DND-41 (cell line): ENCODE results near the gene DIS3.
A peak's percentile ranks its signal among the peaks of the same experiment; 100 is the strongest.

Experiments
- ATAC-seq: fragments of 200-7000 bp; cut with Tn5 transposase; 3 replicates; pipeline ENCODE4 v1.9.1; 2021; ENCODE audit warnings: low read depth; ENCODE audit not compliant: insufficient read depth
- DNase-seq: peaks from one replicate; pipeline ENCODE4 v3.0.0-alpha.2; 2020
- H2AFZ ChIP-seq: 2 replicates; pipeline ENCODE4 v1.6.0; 2012; ENCODE audit warnings: low read depth, low read length
- H3K27ac ChIP-seq: 2 replicates; pipeline ENCODE4 v1.5.1; 2012; ENCODE audit warnings: low read length, inconsistent platforms
- H3K27me3 ChIP-seq: fragments of 200-600 bp; sonication (generic); 2 replicates; pipeline ENCODE4 v1.6.0; 2012; ENCODE audit warnings: low read length, mild to moderate bottlenecking, inconsistent platforms; ENCODE audit not compliant: insufficient read depth, poor library complexity
- H3K36me3 ChIP-seq: 2 replicates; pipeline ENCODE4 v1.5.1; 2012; ENCODE audit warnings: low read length, inconsistent platforms; ENCODE audit not compliant: insufficient read depth
- H3K4me1 ChIP-seq: 2 replicates; pipeline ENCODE4 v1.5.1; 2012; ENCODE audit warnings: mild to moderate bottlenecking, low read length; ENCODE audit not compliant: insufficient read depth
- H3K4me2 ChIP-seq: 2 replicates; pipeline ENCODE4 v1.6.0; 2012; ENCODE audit warnings: mild to moderate bottlenecking, moderate library complexity, low read length, inconsistent platforms; ENCODE audit not compliant: insufficient read depth
- H3K4me3 ChIP-seq, 2 experiments: fragments of 200-600 bp in 1 of 2; shearing (Covaris generic) in 1 of 2; 2 replicates each; pipeline ENCODE4 v1.5.1; 2012 to 2016; ENCODE audit warnings: inconsistent platforms in 2 of 2, low read length in 2 of 2, mild to moderate bottlenecking in 2 of 2, low read depth in 1 of 2, moderate library complexity in 1 of 2
- H3K79me2 ChIP-seq: 2 replicates; pipeline ENCODE4 v1.6.0; 2012; ENCODE audit warnings: low read length, inconsistent platforms; ENCODE audit not compliant: insufficient read depth
- H3K9ac ChIP-seq: 2 replicates; pipeline ENCODE4 v1.6.0; 2012; ENCODE audit warnings: low read depth, mild to moderate bottlenecking, inconsistent platforms, low read length, moderate library complexity
- H3K9me3 ChIP-seq: 2 replicates; pipeline ENCODE4 v1.5.1; 2012; ENCODE audit warnings: low read length, moderate library complexity, mild to moderate bottlenecking, inconsistent platforms; ENCODE audit not compliant: insufficient read depth, severe bottlenecking
- H4K20me1 ChIP-seq: 2 replicates; pipeline ENCODE4 v1.6.0; 2012; ENCODE audit warnings: low read length; ENCODE audit not compliant: insufficient read depth
- CTCF ChIP-seq: IDR thresholded peaks from 2 replicates; pipeline ENCODE4 v1.5.1; 2012; ENCODE audit warnings: borderline replicate concordance, low read length, moderate library complexity, mild to moderate bottlenecking; ENCODE audit not compliant: poor library complexity, severe bottlenecking; ENCODE audit errors: extremely low read depth
- EZH2 ChIP-seq: IDR thresholded peaks from 3 replicates; pipeline ENCODE4 v1.6.1; 2012; ENCODE audit warnings: borderline replicate concordance, low read depth, mild to moderate bottlenecking, moderate library complexity, low read length, inconsistent platforms; ENCODE audit not compliant: severe bottlenecking

DIS3 gene

GRCh38 chr13:72763411-72763810, 18.3 kb downstream of the DIS3 start:
- no peak for DNase-seq
- H3K4me1 ChIP-seq = no peaks in the 10 kb centered on the region
- H3K79me2 ChIP-seq = no peaks in the 10 kb centered on the region
- H3K27me3 ChIP-seq = no peaks in the 10 kb centered on the region
- no peak overlapping the region for H3K9ac ChIP-seq
- H3K36me3 ChIP-seq = peaks cover 97% of the 10 kb centered on the region
- H3K27ac ChIP-seq = no peak overlapping the region
- no peak for ATAC-seq
- no peak overlapping the region for H2AFZ ChIP-seq
- TF ChIP-seq CTCF = no peak
- no peak for TF ChIP-seq EZH2
- no peak overlapping the region for H3K4me2 ChIP-seq
- H4K20me1 ChIP-seq = no peaks in the 10 kb centered on the region
- H3K4me3 ChIP-seq = no peak overlapping the region
- H3K9me3 ChIP-seq = no peaks in the 10 kb centered on the region

- Histone ChIP-seq H3K27me3 (no peaks in the 10 kb centered on the region), H3K4me2 (no peak overlapping the region), H3K36me3 (peaks cover 92% of the 10 kb centered on the region), H2AFZ (no peak overlapping the region), H3K27ac (no peak overlapping the region), H3K79me2 (no peaks in the 10 kb centered on the region), H3K9ac (no peak overlapping the region), H3K4me3 (no peak overlapping the region), H3K9me3 (no peaks in the 10 kb centered on the region), H4K20me1 (0 out of 2 replicates have a peak, but pooled peaks cover 3% of the 10 kb centered on the region), H3K4me1 (no peaks in the 10 kb centered on the region)
- ATAC-seq = no peak
- no peak for DNase-seq
- TF ChIP-seq CTCF = no peak
- no peak for TF ChIP-seq EZH2
Observed at GRCh38 chr13:72760189-72760588, 21.5 kb downstream of the DIS3 start.

GRCh38 chr13:72757792-72758535, 23.7 kb downstream of the DIS3 start:
- TF ChIP-seq EZH2 (no peak), CTCF (no peak)
- ATAC-seq = peak; percentile 18; the same call in 1 of the 3 replicates
- no peak for DNase-seq
- H3K4me3 ChIP-seq = no peak overlapping the region
- H2AFZ ChIP-seq = no peak overlapping the region
- H3K27ac ChIP-seq = no peak overlapping the region
- H3K27me3 ChIP-seq = no peaks in the 10 kb centered on the region
- H3K4me1 ChIP-seq = no peaks in the 10 kb centered on the region
- no peaks in the 10 kb centered on the region for H3K79me2 ChIP-seq
- H4K20me1 ChIP-seq = 0 out of 2 replicates have a peak, but pooled peaks cover 3% of the 10 kb centered on the region
- no peak overlapping the region for H3K4me2 ChIP-seq
- no peaks in the 10 kb centered on the region for H3K9me3 ChIP-seq
- H3K36me3 ChIP-seq = peaks cover 93% of the 10 kb centered on the region
- H3K9ac ChIP-seq = no peak overlapping the region
